LNCaP clone FGC (cell line): Measurements from ENCODE around the gene MYRIP.
"Not testable (repeated sequence)": the region's sequence is repeated elsewhere in the genome, so short reads cannot be mapped to it uniquely, and the experiment has no call there.

Experiments used
- DNase-seq: peaks from one replicate; pipeline ENCODE4 v3.0.0-alpha.2; 2011; ENCODE audit warnings: low read depth
- H3K4me3 ChIP-seq: 2 replicates; pipeline ENCODE4 v1.5.1; 2011; ENCODE audit warnings: mild to moderate bottlenecking, low read depth, low read length, control low read depth
- CTCF ChIP-seq: IDR thresholded peaks from 2 replicates; pipeline ENCODE4 v1.5.1; 2012; ENCODE audit warnings: mild to moderate bottlenecking; ENCODE audit not compliant: control insufficient read depth, insufficient read depth; ENCODE audit errors: extremely low read depth

Gene MYRIP

GRCh38 chr3:40018369-40018768, 209.0 kb downstream of the MYRIP start:
- H3K4me3 ChIP-seq, result no peak overlapping the region
- DNase-seq, result no peak
- no peak for TF ChIP-seq CTCF

GRCh38 chr3:40019376-40019775, 210.0 kb downstream of the MYRIP start:
- no peak for TF ChIP-seq CTCF
- no peak overlapping the region for H3K4me3 ChIP-seq
- DNase-seq, result no peak

GRCh38 chr3:40020689-40021088, 211.3 kb downstream of the MYRIP start:
- no peak overlapping the region for H3K4me3 ChIP-seq
- no peak for TF ChIP-seq CTCF
- no peak for DNase-seq

- no peak for DNase-seq
- no peak overlapping the region for H3K4me3 ChIP-seq
- TF ChIP-seq CTCF, result no peak
These were observed 211.9 kb downstream of the MYRIP start for GRCh38 chr3:40021338-40021737.

GRCh38 chr3:40022297-40022827, 213.0 kb downstream of the MYRIP start:
- TF ChIP-seq CTCF, result no peak
- no peak for DNase-seq
- H3K4me3 ChIP-seq, result no peak overlapping the region

- DNase-seq, result no peak
- no peak for TF ChIP-seq CTCF
These were observed 215.1 kb downstream of the MYRIP start for GRCh38 chr3:40024526-40024925.

GRCh38 chr3:40025892-40026291, 216.5 kb downstream of the MYRIP start:
- not testable (repeated sequence) for DNase-seq, H3K4me3 ChIP-seq

More at GRCh38 chr3:40024526-40024925, 215.1 kb downstream of the MYRIP start:
- H3K4me3 ChIP-seq, result no peak overlapping the region
